ENCODE measurements around the gene MED12L.

DNA sequence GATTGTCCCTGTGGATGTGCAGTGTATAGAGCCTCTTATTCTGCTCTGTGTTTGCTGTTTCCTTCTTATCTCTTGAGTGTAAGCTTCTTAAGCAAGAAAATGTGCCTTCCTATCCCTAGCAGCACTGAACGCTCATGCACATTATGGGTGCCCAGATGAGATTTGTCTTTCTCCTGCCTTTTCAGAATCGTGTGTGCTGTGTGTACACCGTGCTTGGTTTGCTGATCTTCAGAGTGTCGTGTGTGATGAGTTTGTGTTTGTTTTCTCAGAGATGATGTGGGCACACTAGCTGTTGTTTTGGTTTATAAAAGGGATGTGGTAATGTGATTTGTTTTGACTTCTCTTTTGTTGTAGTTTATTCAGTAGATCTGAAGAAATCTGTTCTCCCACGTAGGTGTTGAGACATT is 97.8 kb downstream of the MED12L start:
- TF ChIP-seq ZNF24 (tag by site-specific recombination; IDR thresholded peaks at IDR 0.05) = no peak
- no peak for TF ChIP-seq ZNF112 (tag by site-specific recombination; IDR thresholded peaks at IDR 0.05)
- no peak for TF ChIP-seq ZNF138 (tag by site-specific recombination; IDR thresholded peaks at IDR 0.05; ENCODE audit: borderline replicate concordance)
- TF ChIP-seq, protein P1, sequence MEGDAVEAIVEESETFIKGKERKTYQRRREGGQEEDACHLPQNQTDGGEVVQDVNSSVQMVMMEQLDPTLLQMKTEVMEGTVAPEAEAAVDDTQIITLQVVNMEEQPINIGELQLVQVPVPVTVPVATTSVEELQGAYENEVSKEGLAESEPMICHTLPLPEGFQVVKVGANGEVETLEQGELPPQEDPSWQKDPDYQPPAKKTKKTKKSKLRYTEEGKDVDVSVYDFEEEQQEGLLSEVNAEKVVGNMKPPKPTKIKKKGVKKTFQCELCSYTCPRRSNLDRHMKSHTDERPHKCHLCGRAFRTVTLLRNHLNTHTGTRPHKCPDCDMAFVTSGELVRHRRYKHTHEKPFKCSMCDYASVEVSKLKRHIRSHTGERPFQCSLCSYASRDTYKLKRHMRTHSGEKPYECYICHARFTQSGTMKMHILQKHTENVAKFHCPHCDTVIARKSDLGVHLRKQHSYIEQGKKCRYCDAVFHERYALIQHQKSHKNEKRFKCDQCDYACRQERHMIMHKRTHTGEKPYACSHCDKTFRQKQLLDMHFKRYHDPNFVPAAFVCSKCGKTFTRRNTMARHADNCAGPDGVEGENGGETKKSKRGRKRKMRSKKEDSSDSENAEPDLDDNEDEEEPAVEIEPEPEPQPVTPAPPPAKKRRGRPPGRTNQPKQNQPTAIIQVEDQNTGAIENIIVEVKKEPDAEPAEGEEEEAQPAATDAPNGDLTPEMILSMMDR (tag by site-specific recombination; IDR thresholded peaks at IDR 0.05) = no peak
- no peak for TF ChIP-seq ZNF426 (tag by site-specific recombination; IDR thresholded peaks at IDR 0.05)

Measured in HEK293 (cell line).